Spinal cord (tissue), 10 donors: ENCODE measurements around the gene LRRC27. TPM values are rescaled to one million over a fixed set of nuclear protein-coding genes. Genes with fewer than 3 reads are reported as not detected.

Experiments
- DNase-seq, 6 donors: peaks; one replicate each; pipeline versions ENCODE4 v3.0.0 to v3.0.0-alpha.2; 2013 to 2015; ENCODE audit warnings: low spot score in 6 of 6, low read depth in 4 of 6
- H3K27ac ChIP-seq: one replicate; pipeline ENCODE4 v1.5.1; 2013; ENCODE audit warnings: low read depth, low read length, control low read depth
- H3K27me3 ChIP-seq: one replicate; pipeline ENCODE4 v1.6.1; 2013; ENCODE audit warnings: low read length; ENCODE audit not compliant: control insufficient read depth, insufficient read depth
- H3K36me3 ChIP-seq: one replicate; pipeline ENCODE4 v1.6.1; 2013; ENCODE audit warnings: low read length; ENCODE audit not compliant: control insufficient read depth, insufficient read depth
- H3K4me1 ChIP-seq: one replicate; pipeline ENCODE4 v1.6.1; 2013; ENCODE audit warnings: low read length; ENCODE audit not compliant: control insufficient read depth, insufficient read depth
- H3K4me3 ChIP-seq: one replicate; pipeline ENCODE4 v1.5.1; 2013; ENCODE audit warnings: low read depth, low read length, control low read depth
- H3K9me3 ChIP-seq: one replicate; pipeline ENCODE4 v1.6.1; 2013; ENCODE audit warnings: low read length; ENCODE audit not compliant: control insufficient read depth, insufficient read depth
- WGBS: methylation state at CpG from one replicate; pipeline ENCODE4 v1.1.5; 2013; ENCODE audit warnings: missing lambda C conversion rate; ENCODE audit not compliant: insufficient coverage; 5-methylcytosine and 5-hydroxymethylcytosine counted together
- polyA plus RNA-seq, 2 donors: library from polyadenylated mRNA; unstranded; fragments of 120-200 nt; gene quantifications; one replicate each; pipeline ENCODE4 v1.2.1, GENCODE V29; 2013; ENCODE audit not compliant: insufficient read length in 2 of 2
- total RNA-seq, 2 donors: library from RNA; depleted of rRNA in 1 of 2; stranded (reverse); fragments of 120-200 nt in 1 of 2; fragments of >200 nt in 1 of 2; gene quantifications; one replicate each; pipeline versions ENCODE4 v1.2.3 to v1.2.4, GENCODE V29; 2013 to 2014
- donor health status: healthy.

The LRRC27 gene
- total and polyA plus RNA-seq, 4 donors, result 19.5 to 31.2 (median 26.5) TPM

DNA sequence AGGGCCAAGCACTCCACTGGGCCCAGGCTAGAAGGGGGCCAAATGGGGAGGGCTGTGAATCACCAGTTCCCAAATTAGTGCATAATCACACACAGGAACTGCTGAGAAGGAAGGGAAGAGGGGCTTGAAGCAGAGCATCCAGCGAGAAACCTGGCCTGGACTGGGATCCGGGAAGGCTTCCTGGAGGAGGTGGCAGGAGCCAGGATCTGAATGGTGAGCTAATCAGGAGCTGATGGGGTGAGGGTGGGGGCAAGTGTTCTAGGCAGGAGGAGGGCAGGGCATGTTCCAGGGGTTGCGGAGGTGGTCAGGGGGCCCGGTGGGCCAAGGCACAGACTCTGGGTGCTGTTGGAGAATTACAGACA is 77.7 kb downstream of the LRRC27 start:
- Histone ChIP-seq H3K27me3 (no peaks in the 10 kb centered on the region), H3K9me3 (no peaks in the 10 kb centered on the region), H3K27ac (no peak overlapping the region), H3K4me1 (peaks cover 62% of the 10 kb centered on the region), H3K4me3 (no peak overlapping the region), H3K36me3 (peaks cover 82% of the 10 kb centered on the region)
- no peak for DNase-seq
- WGBS, result 92% methylated on average over 4 of the region's 4 CpGs

DNA sequence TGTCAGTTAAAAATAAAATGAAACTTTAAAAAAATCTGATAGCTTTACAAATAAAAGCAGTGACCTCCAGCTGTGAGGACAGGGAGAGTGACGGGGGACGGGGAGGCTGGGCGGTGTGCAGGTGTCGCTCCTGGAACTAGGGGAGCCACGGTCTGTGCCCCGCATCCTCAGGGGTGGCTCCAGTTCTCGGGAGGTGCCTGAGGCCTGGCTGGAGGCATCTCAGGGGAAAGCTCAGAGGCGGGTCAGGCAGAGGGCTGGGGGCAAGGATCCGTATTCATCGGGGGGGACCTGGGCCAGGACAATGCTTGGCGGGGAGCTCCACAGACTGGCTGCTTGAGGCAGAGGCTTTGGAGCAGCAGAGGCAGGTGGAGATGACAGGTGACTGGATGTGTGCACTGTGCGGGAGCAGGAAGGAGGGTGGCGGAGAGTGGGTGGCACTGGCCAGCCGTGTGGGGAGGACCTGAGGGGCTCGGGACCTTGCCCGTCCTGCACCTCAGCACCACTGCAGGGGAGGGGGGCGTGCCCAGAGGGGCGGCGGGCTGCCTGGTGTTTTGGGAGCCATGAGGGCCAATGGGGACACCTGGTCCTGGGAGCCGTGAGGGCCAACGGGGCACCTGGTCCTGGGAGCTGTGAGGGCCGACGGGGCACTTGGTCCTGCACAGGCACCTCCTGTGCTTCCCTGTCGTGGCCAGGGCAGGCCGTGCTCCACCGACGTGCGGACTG is 78.2 kb downstream of the LRRC27 start:
- no peaks in the 10 kb centered on the region for H3K27me3 ChIP-seq
- no peaks in the 10 kb centered on the region for H3K9me3 ChIP-seq
- WGBS, result 96% methylated on average over 28 of the region's 28 CpGs
- no peak for DNase-seq
- peaks cover 65% of the 10 kb centered on the region for H3K4me1 ChIP-seq
- H3K27ac ChIP-seq, result no peak overlapping the region
- peaks cover 82% of the 10 kb centered on the region for H3K36me3 ChIP-seq
- no peak overlapping the region for H3K4me3 ChIP-seq

DNA sequence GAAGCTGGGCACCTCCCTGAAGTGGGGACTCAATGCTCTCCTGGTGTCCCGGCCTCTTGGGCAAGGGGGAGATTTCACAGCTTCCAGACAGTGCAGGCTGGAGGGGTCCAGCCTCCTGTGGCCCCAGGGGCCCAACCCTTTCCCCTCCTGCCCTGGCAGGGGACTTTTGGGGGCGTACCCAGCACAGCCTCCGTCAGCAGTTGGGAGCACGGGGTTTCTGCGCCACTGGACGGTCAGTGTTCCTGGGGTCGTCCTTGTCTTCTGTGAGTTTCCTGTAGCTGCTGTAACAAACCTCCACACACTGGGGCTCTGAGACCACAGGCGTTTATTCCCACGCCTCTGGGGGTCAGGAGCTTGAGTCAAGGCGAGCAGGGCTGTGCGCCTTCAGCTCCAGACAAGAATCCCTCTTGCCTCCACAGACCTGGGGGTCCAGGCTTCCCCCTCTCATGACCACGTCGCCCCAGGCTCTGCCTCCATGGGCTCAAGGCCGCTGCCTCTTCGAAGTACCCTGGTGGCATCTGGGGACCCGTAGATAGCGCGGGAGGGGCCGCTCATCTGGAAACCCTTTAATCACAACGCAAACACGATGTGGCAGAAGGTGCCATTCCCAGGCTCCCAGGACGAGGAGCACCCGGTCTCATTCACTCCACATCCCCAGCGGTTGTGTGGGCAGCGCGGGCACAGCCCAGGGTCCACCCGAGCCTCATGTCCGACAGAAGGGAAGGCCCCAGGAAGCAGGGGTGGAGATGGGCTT is 79.0 kb downstream of the LRRC27 start:
- 82% methylated on average over 24 of the region's 28 CpGs for WGBS
- Histone ChIP-seq H3K4me1 (peaks cover 65% of the 10 kb centered on the region), H3K4me3 (no peak overlapping the region)

DNA sequence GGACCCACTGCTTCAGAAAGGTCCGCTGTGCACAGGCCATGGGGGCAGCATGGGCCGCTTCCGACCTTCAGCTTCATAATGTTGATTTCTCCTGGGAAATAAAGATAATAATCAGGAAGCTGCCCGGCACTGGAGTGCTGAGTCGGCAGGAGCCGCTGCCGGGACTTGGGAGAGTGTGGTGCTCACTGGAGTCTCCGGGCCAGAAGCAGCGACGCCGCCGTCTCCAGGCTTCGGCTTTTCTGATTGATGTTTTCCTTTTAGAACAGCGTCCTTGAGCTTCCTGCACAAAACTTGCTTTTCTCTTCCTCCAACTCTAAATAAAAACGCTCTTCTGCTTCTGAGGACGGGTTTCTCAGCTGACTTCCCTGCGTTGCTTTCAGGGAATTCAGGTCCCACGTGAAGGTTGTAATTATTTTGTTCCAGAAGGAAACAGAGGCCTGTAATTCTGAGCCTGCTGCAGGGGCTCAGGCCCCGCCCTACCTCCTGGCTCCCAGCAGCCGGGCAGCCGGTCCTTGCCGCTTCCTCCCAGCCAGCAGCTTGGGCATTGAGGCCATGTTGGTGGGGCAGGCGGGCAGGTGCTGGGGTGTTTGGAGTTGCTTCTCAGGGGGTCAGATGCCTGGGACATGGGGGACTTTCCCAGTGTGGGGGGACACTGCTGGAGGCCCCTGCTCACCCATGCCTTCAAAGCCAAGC is 79.7 kb downstream of the LRRC27 start:
- Histone ChIP-seq H3K27me3 (no peaks in the 10 kb centered on the region), H3K36me3 (peaks cover 80% of the 10 kb centered on the region), H3K4me3 (no peak overlapping the region), H3K4me1 (peaks cover 65% of the 10 kb centered on the region), H3K9me3 (no peaks in the 10 kb centered on the region), H3K27ac (peak overlapping the region; percentile 31)
- 13% methylated on average over 14 of the region's 23 CpGs for WGBS
- peak in 1 of 6 donors; percentile 85 for DNase-seq

More for the DNA sequence above, 79.0 kb downstream of the LRRC27 start:
- H3K27ac ChIP-seq, result peak overlapping the region; percentile 31
- no peaks in the 10 kb centered on the region for H3K27me3 ChIP-seq
- no peaks in the 10 kb centered on the region for H3K9me3 ChIP-seq
- DNase-seq, result no peak
- H3K36me3 ChIP-seq, result peaks cover 80% of the 10 kb centered on the region

DNA sequence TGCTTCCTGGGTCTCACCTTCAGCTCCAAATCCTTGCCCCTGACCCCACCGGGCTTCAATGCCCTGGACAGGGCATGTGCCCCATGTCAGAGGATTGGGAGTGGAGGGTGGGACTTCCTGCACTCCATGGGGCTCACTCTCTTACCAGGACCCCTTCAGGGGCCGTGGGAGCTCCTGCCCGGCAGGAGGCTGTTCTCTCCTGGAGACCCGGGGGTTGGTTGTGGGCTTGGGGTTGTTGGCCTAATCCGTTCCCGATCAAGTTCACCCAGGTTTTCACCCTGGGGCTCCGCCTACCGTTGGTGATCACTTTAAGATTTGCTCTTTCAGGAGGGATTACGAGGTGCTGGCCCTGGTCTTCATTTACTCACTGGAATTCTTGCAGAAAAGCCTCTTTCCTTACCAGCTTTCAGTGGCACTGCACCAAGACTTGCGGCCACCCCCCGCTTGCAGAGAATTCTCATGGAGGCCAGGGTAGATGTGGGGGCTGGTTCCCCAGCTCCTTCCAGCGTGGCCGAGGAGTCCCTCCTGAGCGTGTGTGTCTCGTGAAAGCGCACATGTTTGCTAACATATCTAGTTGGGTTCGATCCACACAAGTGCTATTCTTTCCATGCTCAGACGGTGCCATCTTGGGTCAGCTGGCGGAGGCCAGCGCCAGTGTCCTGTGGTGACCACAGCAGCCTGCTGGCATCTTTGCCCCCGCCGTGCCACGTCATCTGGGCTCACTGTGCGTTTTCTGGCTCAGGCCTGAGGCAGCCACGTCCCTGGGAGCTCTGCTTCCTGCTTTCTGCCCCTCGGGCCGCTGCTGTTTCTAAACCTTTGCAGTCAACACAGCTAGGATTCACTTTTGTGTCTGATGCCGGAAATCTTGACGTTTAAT is 80.6 kb downstream of the LRRC27 start:
- Histone ChIP-seq H3K9me3 (no peaks in the 10 kb centered on the region), H3K4me1 (peaks cover 69% of the 10 kb centered on the region), H3K27ac (peak overlapping the region; percentile 31), H3K36me3 (peaks cover 80% of the 10 kb centered on the region), H3K27me3 (no peaks in the 10 kb centered on the region), H3K4me3 (no peak overlapping the region)
- DNase-seq, result no peak
- WGBS, result 89% methylated on average over 23 of the region's 29 CpGs

DNA sequence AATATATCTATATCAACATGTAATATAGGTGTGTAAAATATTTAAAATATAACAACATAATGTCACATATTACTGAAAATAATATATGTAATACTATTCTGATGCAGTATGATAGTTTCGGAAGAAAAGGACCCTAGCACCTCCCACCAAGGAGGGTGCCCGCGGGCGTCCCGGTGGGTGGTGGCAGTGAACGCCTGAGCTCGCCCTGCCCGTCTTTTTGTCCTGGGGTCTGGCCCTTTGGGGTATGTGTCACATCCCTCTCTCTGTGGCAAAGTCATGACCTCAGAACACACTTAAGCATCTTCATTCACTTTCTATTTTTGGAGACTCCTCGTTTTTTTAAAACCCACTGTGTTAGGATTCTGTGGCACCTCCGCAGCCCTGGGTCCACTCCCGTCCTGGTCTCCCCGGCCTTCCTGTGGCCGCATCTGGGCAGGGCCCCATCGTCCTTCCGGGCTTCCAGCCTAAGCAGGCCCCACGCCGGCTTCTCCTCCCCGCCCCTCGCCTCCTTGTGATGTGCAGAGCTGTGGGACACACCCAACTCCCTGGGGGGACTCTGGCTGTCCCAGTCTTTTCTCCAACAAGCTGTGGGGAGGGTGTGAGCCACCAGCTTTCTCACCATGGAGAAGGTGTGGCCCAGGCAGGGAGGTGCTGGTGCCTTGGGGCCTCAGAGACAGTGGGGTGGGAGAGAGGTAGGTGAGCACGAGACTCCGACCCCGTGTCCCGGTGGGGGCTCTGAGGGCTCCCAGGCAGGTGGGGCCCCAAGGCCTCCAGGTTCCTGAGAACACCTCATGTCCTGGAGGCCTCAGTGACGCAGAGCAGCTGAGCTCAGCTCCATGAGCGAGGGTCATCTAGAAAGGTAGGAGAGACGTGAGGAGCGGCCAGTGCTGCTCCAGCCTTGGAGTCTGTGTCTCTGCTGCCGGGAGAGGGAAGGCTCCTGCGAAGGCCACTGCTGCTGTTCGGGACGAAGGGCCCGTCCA is 81.5 kb downstream of the LRRC27 start:
- 78% methylated on average over 30 of the region's 32 CpGs for WGBS
- DNase-seq, result no peak

DNA sequence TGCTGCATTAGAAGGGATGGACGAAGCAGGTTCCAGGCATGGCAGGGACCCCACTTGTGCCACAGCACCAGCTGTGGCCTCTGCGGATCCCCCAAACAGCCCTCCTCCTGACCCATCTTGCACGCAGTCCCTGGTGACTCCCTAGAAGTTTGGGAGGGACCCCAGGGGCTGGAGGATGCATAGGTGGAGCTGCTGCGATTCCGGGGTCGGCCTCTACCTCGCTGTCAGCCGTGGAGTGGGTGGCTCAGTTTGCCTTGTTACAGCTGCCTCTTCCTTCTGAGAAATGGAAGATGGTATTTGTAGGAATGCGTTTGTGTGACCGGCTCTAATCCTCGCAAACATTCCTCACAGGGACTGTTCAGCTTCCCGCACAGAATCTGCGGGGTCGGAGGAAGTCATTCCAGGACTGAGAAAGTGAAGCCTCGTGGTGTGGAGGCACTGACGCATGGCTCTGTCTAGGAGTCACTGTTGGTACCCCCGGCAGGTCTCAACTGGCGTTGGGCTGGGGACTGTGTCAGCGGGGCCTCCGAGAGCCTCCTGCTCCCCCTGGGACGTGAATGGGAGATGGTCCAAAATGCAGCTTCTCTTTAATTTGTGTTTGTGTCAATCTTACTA is 82.5 kb downstream of the LRRC27 start:
- Histone ChIP-seq H3K27me3 (no peaks in the 10 kb centered on the region), H3K27ac (no peak overlapping the region), H3K4me3 (no peak overlapping the region), H3K9me3 (no peaks in the 10 kb centered on the region), H3K4me1 (peaks cover 69% of the 10 kb centered on the region), H3K36me3 (peaks cover 72% of the 10 kb centered on the region)
- 85% methylated on average over 16 of the region's 21 CpGs for WGBS
- DNase-seq, result no peak

More for the DNA sequence above, 81.5 kb downstream of the LRRC27 start:
- H3K4me1 ChIP-seq, result peaks cover 69% of the 10 kb centered on the region
- peaks cover 77% of the 10 kb centered on the region for H3K36me3 ChIP-seq
- H3K4me3 ChIP-seq, result no peak overlapping the region
- no peak overlapping the region for H3K27ac ChIP-seq
- no peaks in the 10 kb centered on the region for H3K9me3 ChIP-seq
- no peaks in the 10 kb centered on the region for H3K27me3 ChIP-seq

DNA sequence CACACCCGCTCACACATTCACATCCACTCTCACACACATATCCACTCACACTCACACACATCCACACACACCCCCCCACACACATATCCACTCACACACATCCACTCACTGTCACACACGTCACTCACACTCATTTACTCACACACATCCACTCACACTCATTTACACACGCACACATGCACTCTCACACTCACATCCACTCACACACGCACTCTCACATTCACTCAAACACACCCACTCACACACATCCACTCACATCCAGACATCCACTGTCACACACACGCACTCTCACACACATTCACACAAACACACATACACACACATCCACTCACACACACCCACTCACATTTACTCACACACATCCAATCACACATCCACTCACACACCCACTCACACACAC is 83.3 kb downstream of the LRRC27 start:
- Histone ChIP-seq H3K36me3 (peaks cover 72% of the 10 kb centered on the region), H3K9me3 (no peaks in the 10 kb centered on the region), H3K4me1 (peaks cover 76% of the 10 kb centered on the region), H3K27me3 (no peaks in the 10 kb centered on the region), H3K27ac (no peak overlapping the region), H3K4me3 (no peak overlapping the region)
- WGBS, result 97% methylated on average over 5 of the region's 5 CpGs
- DNase-seq, result no peak
